DOHH2 (cell line): ENCODE data around the gene NUP98.

Source experiments
- H3F3A ChIP-seq: fragments of 200-600 bp; sonication (generic), shearing (Covaris generic); 2 replicates; pipeline ENCODE4 v1.6.0; 2016; ENCODE audit warnings: antibody characterized with exemption, mild to moderate bottlenecking; ENCODE audit not compliant: control insufficient read depth, insufficient read depth
- H3K27ac ChIP-seq: fragments of 200-600 bp; sonication (generic); 2 replicates; pipeline ENCODE4 v1.5.1; 2014; ENCODE audit warnings: low read depth, mild to moderate bottlenecking, low read length, moderate library complexity
- H3K27me3 ChIP-seq: fragments of 200-600 bp; sonication (generic); 2 replicates; pipeline ENCODE4 v1.6.1; 2014; ENCODE audit warnings: mild to moderate bottlenecking, low read length, mixed read lengths; ENCODE audit not compliant: control insufficient read depth
- H3K36me3 ChIP-seq: fragments of 200-600 bp; sonication (generic); 2 replicates; pipeline ENCODE4 v1.6.1; 2014; ENCODE audit warnings: mild to moderate bottlenecking, low read length, moderate library complexity, mixed read lengths; ENCODE audit not compliant: control insufficient read depth
- H3K4me1 ChIP-seq: fragments of 200-600 bp; sonication (generic); 2 replicates; pipeline ENCODE4 v1.6.1; 2014; ENCODE audit warnings: mild to moderate bottlenecking, low read length, mixed read lengths; ENCODE audit not compliant: control insufficient read depth
- H3K4me2 ChIP-seq: fragments of 200-600 bp; sonication (generic); 2 replicates; pipeline ENCODE4 v1.6.0; 2014; ENCODE audit warnings: mild to moderate bottlenecking, low read length, moderate library complexity
- H3K4me3 ChIP-seq: fragments of 200-600 bp; sonication (generic); 2 replicates; pipeline ENCODE4 v1.5.1; 2014; ENCODE audit warnings: mild to moderate bottlenecking, low read length, mixed read lengths
- H3K79me2 ChIP-seq: fragments of 200-600 bp; sonication (generic); 2 replicates; pipeline ENCODE4 v1.6.1; 2014; ENCODE audit warnings: mild to moderate bottlenecking, low read length, mixed read lengths; ENCODE audit not compliant: control insufficient read depth
- H3K9me2 ChIP-seq: fragments of 200-600 bp; sonication (generic); replicated peaks from 2 replicates; pipeline ENCODE4 v1.6.1; 2014; ENCODE audit warnings: mild to moderate bottlenecking, low read length, mixed read lengths; ENCODE audit not compliant: control insufficient read depth
- H3K9me3 ChIP-seq: fragments of 200-600 bp; sonication (generic); 2 replicates; pipeline ENCODE4 v1.6.1; 2014; ENCODE audit warnings: antibody characterized with exemption, low read length, mixed read lengths; ENCODE audit not compliant: control insufficient read depth, insufficient read depth
- H4K20me1 ChIP-seq: fragments of 200-600 bp; sonication (generic); 2 replicates; pipeline ENCODE4 v1.6.0; 2014; ENCODE audit warnings: low read depth, mild to moderate bottlenecking, antibody characterized with exemption, low read length, moderate library complexity; ENCODE audit not compliant: control insufficient read depth, insufficient read depth
- CTCF ChIP-seq: fragments of 200-600 bp; sonication (generic); IDR thresholded peaks from one replicate; pipeline ENCODE4 v1.5.1; 2014; ENCODE audit warnings: antibody characterized with exemption, mild to moderate bottlenecking, low read depth, low read length; ENCODE audit not compliant: poor library complexity, severe bottlenecking
- EZH2phosphoT487 ChIP-seq: fragments of 200-600 bp; sonication (generic); IDR thresholded peaks from 2 replicates; pipeline ENCODE4 v1.6.1; 2017; ENCODE audit warnings: borderline replicate concordance, mild to moderate bottlenecking, antibody characterized with exemption, low read length, moderate library complexity, mixed read lengths

The NUP98 gene

GRCh38 chr11:3764266-3764665 lies 33.1 kb downstream of the NUP98 start:
- Histone ChIP-seq H3K4me3 (no peak overlapping the region), H3K27me3 (no peaks in the 10 kb centered on the region), H3F3A (0 out of 2 replicates have a peak, but pooled peaks cover 5% of the 10 kb centered on the region), H3K9me2 (no peaks in the 10 kb centered on the region), H3K36me3 (peaks cover 97% of the 10 kb centered on the region), H4K20me1 (no peaks in the 10 kb centered on the region), H3K27ac (no peak overlapping the region), H3K79me2 (no peaks in the 10 kb centered on the region), H3K4me2 (no peak overlapping the region), H3K4me1 (no peaks in the 10 kb centered on the region), H3K9me3 (no peaks in the 10 kb centered on the region)
- TF ChIP-seq EZH2phosphoT487, result no peak
- no peak for TF ChIP-seq CTCF

- no peaks in the 10 kb centered on the region for H3F3A ChIP-seq
- H3K4me1 ChIP-seq, result no peaks in the 10 kb centered on the region
- H3K36me3 ChIP-seq, result peaks cover 78% of the 10 kb centered on the region
- no peaks in the 10 kb centered on the region for H3K9me2 ChIP-seq
- H3K4me3 ChIP-seq, result no peak overlapping the region
- TF ChIP-seq EZH2phosphoT487 (no peak), CTCF (no peak)
- H4K20me1 ChIP-seq, result 0 out of 2 replicates have a peak, but pooled peaks cover 4% of the 10 kb centered on the region
- no peak overlapping the region for H3K4me2 ChIP-seq
- H3K79me2 ChIP-seq, result peaks cover 9% of the 10 kb centered on the region
- no peak overlapping the region for H3K27ac ChIP-seq
- H3K9me3 ChIP-seq, result no peaks in the 10 kb centered on the region
- no peaks in the 10 kb centered on the region for H3K27me3 ChIP-seq
These were observed 42.2 kb downstream of the NUP98 start for GRCh38 chr11:3755151-3755550.

GRCh38 chr11:3753110-3753509 lies 44.2 kb downstream of the NUP98 start:
- H4K20me1 ChIP-seq, result 0 out of 2 replicates have a peak, but pooled peaks cover 4% of the 10 kb centered on the region
- H3K27me3 ChIP-seq, result no peaks in the 10 kb centered on the region
- H3K36me3 ChIP-seq, result peaks cover 70% of the 10 kb centered on the region
- 0 out of 2 replicates have a peak, but pooled peaks cover 3% of the 10 kb centered on the region for H3F3A ChIP-seq
- H3K79me2 ChIP-seq, result peaks cover 11% of the 10 kb centered on the region
- no peaks in the 10 kb centered on the region for H3K9me2 ChIP-seq
- H3K4me2 ChIP-seq, result no peak overlapping the region
- H3K4me1 ChIP-seq, result no peaks in the 10 kb centered on the region
- H3K27ac ChIP-seq, result no peak overlapping the region
- TF ChIP-seq CTCF (no peak), EZH2phosphoT487 (no peak)
- no peak overlapping the region for H3K4me3 ChIP-seq
- no peaks in the 10 kb centered on the region for H3K9me3 ChIP-seq

- Histone ChIP-seq H3K36me3 (peaks cover 77% of the 10 kb centered on the region), H3K4me3 (no peak overlapping the region)
These were observed 49.6 kb downstream of the NUP98 start for GRCh38 chr11:3747704-3748103.

More at GRCh38 chr11:3747704-3748103, 49.6 kb downstream of the NUP98 start:
- H3F3A ChIP-seq, result 0 out of 2 replicates have a peak, but pooled peaks cover 3% of the 10 kb centered on the region
- H3K4me2 ChIP-seq, result no peak overlapping the region
- H3K4me1 ChIP-seq, result no peaks in the 10 kb centered on the region
- no peak overlapping the region for H3K27ac ChIP-seq
- no peaks in the 10 kb centered on the region for H3K9me2 ChIP-seq
- no peaks in the 10 kb centered on the region for H3K9me3 ChIP-seq
- no peaks in the 10 kb centered on the region for H3K27me3 ChIP-seq
- no peaks in the 10 kb centered on the region for H4K20me1 ChIP-seq
- TF ChIP-seq CTCF (no peak), EZH2phosphoT487 (no peak)
- peaks cover 7% of the 10 kb centered on the region for H3K79me2 ChIP-seq
